Measurements from ENCODE around the gene DCX. TPM values are rescaled to one million over a fixed set of nuclear protein-coding genes. Genes with fewer than 3 reads are reported as not detected.

DCX gene
- total and polyA plus RNA-seq, 2 donors (not counting 1 experiment from before 2014, with no cell fraction given), result not detected

GRCh38 chrX:111355523-111356115 is 56.4 kb downstream of the DCX start:
- Histone ChIP-seq H3K4me2 (replicated peaks; ENCODE audit: low read depth, low read length, poor library complexity, severe bottlenecking) (no peak overlapping the region), H3K36me3 (replicated peaks in 1 of 2; ENCODE audit: control extremely low read depth in 1 of 2, control insufficient read depth in 1 of 2, extremely low read depth in 1 of 2, insufficient read depth in 2 of 2, low read length in 1 of 2) (no peaks in the 10 kb centered on the region), H3K9me3 (ENCODE audit: control extremely low read depth in 1 of 3, control insufficient read depth in 2 of 3, insufficient read depth in 1 of 3, low read length in 2 of 3) (no peaks in the 10 kb centered on the region), H3K9ac (ENCODE audit: low read length) (no peak overlapping the region), H3K4me3 (ENCODE audit: control extremely low read depth in 1 of 5, extremely low read depth in 1 of 5, insufficient read depth in 1 of 5, low read depth in 2 of 5, low read length in 4 of 5) (no peak overlapping the region), H3K79me2 (ENCODE audit: control insufficient read depth, insufficient read depth, low read length) (no peaks in the 10 kb centered on the region), H3K27ac (ENCODE audit: low read length in 2 of 2) (no peak overlapping the region), H4K20me1 (ENCODE audit: control insufficient read depth, insufficient read depth, low read length, poor library complexity, severe bottlenecking) (no peaks in the 10 kb centered on the region), H2AFZ (ENCODE audit: insufficient read depth, low read depth, low read length, poor library complexity, severe bottlenecking) (no peak overlapping the region), H3K4me1 (ENCODE audit: control insufficient read depth in 2 of 2, insufficient read depth in 2 of 2, low read length in 2 of 2) (no peaks in the 10 kb centered on the region), H3K27me3 (replicated peaks in 1 of 4; ENCODE audit: control extremely low read depth in 1 of 4, control insufficient read depth in 3 of 4, insufficient read depth in 4 of 4, low read length in 3 of 4) (no peaks in the 10 kb centered on the region)
- Mint-ChIP-seq H3K9me3 (ENCODE audit: insufficient read depth) (no peaks in the 10 kb centered on the region), H3K4me1 (no peaks in the 10 kb centered on the region), H3K27ac (no peak overlapping the region), H3K4me3 (no peak overlapping the region), H3K27me3 (no peaks in the 10 kb centered on the region)
- TF ChIP-seq CTCF (IDR thresholded peaks at IDR 0.05), result no peak
- TF ChIP-seq EZH2 (IDR thresholded peaks at IDR 0.05; ENCODE audit: borderline replicate concordance, insufficient read depth, low read depth, low read length, poor library complexity, severe bottlenecking), result no peak
- POLR2A ChIA-PET, result no interaction called here
- no peak for ATAC-seq (ENCODE audit: low read depth)
- DNase-seq, result no peak
- CTCF ChIA-PET, result no interaction called here
- WGBS (ENCODE audit: insufficient coverage), result no CpG with 5 or more reads among the region's 2 CpGs
- intact Hi-C loops (cut with micrococcal nuclease), result no loop called here

GRCh38 chrX:111354496-111354895 is 57.5 kb downstream of the DCX start:
- Histone ChIP-seq H3K9me3 (ENCODE audit: control extremely low read depth in 1 of 3, control insufficient read depth in 2 of 3, insufficient read depth in 1 of 3, low read length in 2 of 3) (no peaks in the 10 kb centered on the region), H4K20me1 (ENCODE audit: control insufficient read depth, insufficient read depth, low read length, poor library complexity, severe bottlenecking) (no peaks in the 10 kb centered on the region), H3K4me2 (replicated peaks; ENCODE audit: low read depth, low read length, poor library complexity, severe bottlenecking) (no peak overlapping the region), H3K9ac (ENCODE audit: low read length) (no peak overlapping the region), H2AFZ (ENCODE audit: insufficient read depth, low read depth, low read length, poor library complexity, severe bottlenecking) (no peak overlapping the region), H3K36me3 (replicated peaks in 1 of 2; ENCODE audit: control extremely low read depth in 1 of 2, control insufficient read depth in 1 of 2, extremely low read depth in 1 of 2, insufficient read depth in 2 of 2, low read length in 1 of 2) (no peaks in the 10 kb centered on the region), H3K79me2 (ENCODE audit: control insufficient read depth, insufficient read depth, low read length) (no peaks in the 10 kb centered on the region), H3K27me3 (replicated peaks in 1 of 4; ENCODE audit: control extremely low read depth in 1 of 4, control insufficient read depth in 3 of 4, insufficient read depth in 4 of 4, low read length in 3 of 4) (no peaks in the 10 kb centered on the region), H3K4me1 (ENCODE audit: control insufficient read depth in 2 of 2, insufficient read depth in 2 of 2, low read length in 2 of 2) (no peaks in the 10 kb centered on the region), H3K4me3 (ENCODE audit: control extremely low read depth in 1 of 5, extremely low read depth in 1 of 5, insufficient read depth in 1 of 5, low read depth in 2 of 5, low read length in 4 of 5) (no peak overlapping the region), H3K27ac (ENCODE audit: low read length in 2 of 2) (no peak overlapping the region)
- POLR2A ChIA-PET, result no interaction called here
- H3K27me3 Mint-ChIP-seq, result no peaks in the 10 kb centered on the region
- intact Hi-C loops (cut with micrococcal nuclease), result no loop called here
- H3K4me3 Mint-ChIP-seq, result no peak overlapping the region
- ATAC-seq (ENCODE audit: low read depth) (no peak), DNase-seq (no peak)
- CTCF ChIA-PET, result no interaction called here
- no peak overlapping the region for H3K27ac Mint-ChIP-seq
- TF ChIP-seq EZH2 (IDR thresholded peaks at IDR 0.05; ENCODE audit: borderline replicate concordance, insufficient read depth, low read depth, low read length, poor library complexity, severe bottlenecking) (no peak), CTCF (IDR thresholded peaks at IDR 0.05) (no peak)
- no peaks in the 10 kb centered on the region for H3K4me1 Mint-ChIP-seq
- no CpG with 5 or more reads among the region's 1 CpG for WGBS (ENCODE audit: insufficient coverage)
- no peaks in the 10 kb centered on the region for H3K9me3 Mint-ChIP-seq (ENCODE audit: insufficient read depth)

Measured in B cell (primary cell).